Ramos (cell line): ENCODE data around the gene COX7A1.

Source experiments
- in situ Hi-C: fragments of 300-500 bp; cut with MboI; formaldehyde crosslinking; loops from one replicate; pipeline ENCODE4 v1.14.3; 2022; ENCODE audit warnings: low sequenced_read_pairs; ENCODE audit not compliant: unreplicated experiment

Gene COX7A1

DNA sequence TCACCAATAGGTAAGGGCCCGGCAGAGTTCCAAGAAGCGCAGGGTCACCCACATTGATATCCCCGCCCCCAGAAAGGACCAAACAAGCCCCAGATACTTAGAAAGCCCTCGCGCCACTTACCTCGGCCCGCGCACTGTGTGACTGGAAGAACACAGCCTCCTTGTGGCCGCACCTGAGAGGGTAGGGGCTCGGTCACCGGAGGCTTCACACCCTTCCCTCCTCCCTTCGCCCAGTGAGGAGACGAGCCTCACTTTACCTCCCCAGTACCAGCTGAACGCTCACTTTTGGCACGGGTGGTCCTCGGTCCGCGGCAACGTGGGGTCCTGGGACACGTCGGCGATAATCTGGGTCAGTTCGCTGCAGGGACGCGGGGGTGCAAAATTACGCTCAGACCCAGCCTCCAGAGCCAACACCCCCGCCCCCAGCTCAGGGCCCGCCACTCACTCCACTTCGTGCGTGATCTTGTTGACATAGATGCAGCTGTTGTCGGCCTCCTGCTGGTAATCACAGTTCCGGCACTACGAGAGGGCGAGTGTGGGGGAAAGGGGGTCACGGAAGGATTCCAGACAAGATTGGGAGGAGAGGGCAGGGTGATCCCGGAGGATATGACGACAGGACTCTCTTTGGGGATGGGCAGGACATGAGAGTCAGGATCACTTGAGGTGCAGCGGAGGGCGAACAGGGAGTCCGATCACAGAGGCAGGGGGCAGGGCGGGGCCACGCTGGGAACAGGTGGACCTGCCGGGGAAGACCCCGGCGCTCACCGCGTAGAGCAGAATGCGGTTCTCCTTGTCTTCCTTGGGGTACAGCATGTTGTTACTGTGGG lies 38.1 kb downstream of the COX7A1 start:
- in situ Hi-C loops, result no loop called here

DNA sequence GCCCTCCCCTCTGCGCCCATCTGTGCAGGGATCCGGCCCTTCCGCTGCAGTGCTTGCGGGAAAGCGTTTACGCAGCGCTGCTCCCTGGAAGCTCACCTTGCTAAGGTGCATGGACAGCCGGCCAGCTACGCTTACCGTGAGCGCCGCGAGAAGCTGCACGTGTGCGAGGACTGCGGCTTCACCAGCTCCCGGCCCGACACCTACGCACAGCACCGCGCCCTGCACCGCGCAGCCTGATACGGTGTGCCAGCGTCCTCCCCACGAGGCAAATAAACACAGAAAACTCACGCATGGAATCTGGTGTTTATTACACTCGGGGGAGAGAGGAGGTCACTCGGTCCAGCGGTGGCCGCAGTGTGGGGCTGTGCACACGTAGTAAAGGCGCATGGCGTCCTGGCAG lies 38.8 kb downstream of the COX7A1 start:
- in situ Hi-C loops, result no loop called here

DNA sequence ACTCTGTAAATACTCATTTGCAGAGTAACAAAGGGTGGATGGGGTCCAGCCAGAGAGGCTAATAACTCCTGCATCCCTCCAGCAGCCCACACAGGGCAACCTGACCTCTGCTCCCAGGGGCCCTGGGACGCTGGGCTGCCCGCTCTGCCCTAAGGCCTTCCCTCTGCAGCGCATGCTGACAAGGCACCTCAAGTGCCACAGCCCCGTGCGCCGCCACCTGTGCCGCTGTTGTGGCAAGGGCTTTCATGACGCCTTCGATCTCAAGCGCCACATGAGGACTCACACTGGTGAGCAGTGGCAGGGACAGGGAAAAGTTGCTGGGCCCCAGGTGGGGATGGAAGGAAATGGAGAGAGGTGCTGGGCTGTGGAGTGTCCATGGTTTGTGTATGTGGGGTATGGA lies 39.6 kb downstream of the COX7A1 start:
- in situ Hi-C loops, result no loop called here

DNA sequence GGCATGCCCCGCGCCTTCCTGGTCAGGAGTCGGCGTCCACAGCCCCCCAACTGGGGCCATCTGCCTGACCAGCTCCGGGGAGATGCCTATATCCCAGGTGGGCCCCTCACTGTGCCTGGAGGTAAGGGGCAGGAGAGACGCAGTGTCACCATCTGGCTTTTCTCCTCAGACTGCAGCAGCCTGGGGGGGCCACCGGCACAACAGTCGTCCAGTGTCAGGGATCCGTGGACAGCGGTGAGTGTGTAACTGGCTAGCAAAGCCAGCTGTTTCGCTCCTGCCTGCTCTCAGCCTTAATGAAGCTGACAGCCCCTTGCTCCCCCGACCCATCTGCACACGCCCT lies 41.1 kb downstream of the COX7A1 start:
- in situ Hi-C loops, result no loop called here

DNA sequence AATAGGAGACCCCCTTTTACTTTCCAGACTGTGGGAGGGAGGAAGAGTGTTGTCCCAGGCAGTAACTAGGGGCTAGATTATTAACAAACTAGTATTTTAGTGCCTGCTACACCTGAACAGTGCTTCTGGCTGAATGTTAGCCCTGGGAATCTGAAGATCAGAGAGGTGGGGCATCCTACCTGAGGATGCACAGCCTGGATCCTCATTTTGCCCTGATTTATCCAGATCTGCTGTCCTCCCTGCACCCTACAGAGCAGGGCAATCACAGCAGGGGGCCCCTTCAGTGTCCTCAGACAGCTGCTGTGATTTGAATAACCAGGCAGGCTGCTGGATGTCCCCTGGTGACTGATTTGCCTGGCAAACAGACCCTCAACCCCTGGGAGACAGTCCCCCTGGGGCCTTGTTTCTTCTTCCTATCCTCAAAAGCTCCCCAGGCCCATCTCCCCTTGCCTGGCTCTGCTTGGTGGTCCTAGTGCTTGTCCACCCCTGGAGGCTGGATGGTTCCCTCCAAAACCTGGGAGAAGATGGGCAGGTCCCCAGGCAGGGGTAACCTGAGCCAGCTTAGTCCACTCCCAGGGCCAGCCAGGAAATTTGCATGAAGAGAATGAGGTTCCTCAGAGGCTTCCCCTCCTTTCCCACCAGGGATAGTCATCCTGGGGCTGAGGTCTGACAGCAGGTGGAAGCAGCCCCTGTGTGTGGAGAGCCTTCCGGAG lies 41.6 kb downstream of the COX7A1 start, which contains the start of gene OVOL3:
OVOL3 (plus strand) TSS at position 657 of the 713 bp plus-strand sequence. CDS start 60 bp downstream, outside the sequence.
- in situ Hi-C loops, result no loop called here

DNA sequence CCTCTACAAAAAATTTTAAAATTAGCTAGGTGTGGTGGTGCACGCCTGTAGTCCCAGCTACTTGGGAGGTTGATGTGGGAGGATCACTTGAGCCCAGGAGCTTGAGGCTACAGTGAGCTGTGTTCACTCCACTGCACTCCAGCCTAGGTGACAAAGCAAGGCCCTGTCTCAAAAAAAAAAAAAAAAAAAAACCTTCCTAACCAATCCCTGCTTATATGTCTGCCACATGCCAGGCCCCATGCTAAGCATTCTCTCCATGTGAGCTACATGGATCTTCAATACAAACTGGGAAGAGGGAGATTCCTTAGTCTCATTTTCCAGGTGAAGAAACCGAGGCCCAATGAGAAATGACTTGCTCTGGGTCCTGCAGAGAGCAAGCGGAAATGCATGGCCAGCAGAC lies 43.6 kb downstream of the COX7A1 start:
- in situ Hi-C loops, result no loop called here

DNA sequence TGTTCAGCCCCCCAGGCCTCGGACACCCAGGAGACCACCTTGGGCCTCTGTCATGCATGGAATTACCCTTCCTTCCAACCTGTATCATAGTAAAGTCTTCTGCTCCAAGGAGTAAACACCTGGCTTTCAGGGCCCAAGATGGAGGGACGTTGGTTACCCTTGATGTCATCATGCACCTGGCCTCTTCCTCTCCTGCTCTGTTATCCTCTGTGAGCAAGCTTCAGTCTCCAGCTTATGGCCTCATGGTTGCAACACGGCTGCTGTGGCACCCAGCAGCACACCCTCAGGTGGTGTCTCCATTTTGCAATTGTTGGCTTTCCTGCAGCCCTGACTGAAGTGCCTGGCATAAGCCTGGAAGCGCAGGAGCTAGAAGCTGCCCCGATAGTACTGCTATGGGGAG lies 45.3 kb downstream of the COX7A1 start:
- in situ Hi-C loops, result no loop called here

DNA sequence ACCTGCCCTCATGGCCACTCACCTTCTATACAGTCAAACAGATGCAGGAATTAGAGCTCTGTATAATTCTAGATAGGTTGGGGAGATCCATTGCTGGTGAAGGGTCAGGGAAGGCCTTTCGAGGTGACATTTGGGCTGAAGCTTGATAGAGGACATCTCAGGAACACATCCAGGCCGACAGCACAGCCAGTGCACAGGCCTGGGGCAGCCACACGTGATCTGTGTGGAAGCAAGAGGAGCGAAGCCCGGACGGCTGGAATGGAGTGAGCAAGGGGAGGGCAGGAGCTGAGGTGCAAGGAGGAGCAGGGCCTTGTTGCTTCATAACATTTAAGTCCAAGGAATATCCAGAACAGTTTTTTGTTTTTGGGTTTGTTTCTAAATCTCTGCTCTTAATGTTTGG lies 45.8 kb downstream of the COX7A1 start:
- in situ Hi-C loops, result no loop called here

DNA sequence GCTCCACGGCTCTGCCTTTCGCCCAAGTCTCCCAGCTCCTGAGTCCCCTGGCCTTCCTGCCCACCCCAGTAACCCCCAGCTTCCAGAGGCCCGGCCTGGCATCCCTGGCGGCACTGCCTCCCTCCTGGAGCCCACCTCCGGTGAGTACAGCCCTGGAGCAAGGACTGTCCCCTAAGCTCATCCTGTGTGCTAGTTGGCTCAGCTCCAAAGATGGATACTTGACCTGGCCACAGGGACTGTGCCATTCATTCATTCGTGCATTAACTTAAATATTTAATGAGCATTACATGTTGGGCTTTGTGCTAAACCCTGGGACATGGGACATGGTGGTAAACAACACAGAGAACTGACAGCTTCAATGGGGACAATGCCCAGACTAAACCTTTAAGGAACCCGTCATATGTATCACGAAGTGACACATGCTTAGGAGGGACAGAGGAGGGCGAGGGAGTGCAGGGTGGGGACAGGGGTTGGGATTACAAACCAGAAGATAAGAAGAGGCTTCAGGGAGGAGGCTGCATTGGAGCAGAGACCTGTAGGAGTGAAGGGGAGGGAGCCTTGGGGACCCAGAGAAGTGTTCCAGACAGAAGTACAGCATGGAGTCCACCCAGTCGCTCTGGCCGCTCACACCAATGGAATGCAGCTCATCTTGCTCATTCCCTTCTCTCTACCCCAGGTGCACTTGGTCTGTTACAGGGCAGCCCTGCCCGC lies 48.2 kb downstream of the COX7A1 start:
- in situ Hi-C loops, result no loop called here

DNA sequence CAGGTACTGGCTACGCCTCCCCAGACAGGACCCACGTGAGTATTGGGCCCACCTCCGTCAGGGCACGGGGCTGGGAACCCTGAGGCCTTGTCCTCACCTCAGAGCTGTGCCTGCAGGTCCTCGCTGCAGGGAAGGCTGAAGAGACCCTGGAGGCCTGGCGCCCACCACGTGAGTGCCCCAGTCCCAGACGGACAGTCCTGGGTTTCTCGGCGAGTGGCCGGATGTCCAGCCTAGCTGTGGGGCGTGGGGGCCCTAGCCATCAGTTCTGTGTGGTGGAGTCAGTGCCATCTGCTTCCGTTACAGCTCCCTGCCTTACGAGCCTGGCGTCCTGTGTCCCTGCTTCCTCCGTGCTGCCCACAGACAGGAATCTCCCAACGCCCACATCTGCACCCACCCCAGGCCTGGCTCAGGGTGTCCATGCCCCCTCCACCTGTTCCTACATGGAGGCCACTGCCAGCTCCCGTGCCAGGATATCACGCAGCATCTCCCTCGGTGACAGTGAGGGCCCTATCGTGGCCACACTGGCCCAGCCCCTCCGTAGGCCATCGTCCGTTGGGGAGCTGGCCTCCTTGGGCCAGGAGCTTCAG lies 49.1 kb downstream of the COX7A1 start:
- in situ Hi-C loops, result no loop called here

DNA sequence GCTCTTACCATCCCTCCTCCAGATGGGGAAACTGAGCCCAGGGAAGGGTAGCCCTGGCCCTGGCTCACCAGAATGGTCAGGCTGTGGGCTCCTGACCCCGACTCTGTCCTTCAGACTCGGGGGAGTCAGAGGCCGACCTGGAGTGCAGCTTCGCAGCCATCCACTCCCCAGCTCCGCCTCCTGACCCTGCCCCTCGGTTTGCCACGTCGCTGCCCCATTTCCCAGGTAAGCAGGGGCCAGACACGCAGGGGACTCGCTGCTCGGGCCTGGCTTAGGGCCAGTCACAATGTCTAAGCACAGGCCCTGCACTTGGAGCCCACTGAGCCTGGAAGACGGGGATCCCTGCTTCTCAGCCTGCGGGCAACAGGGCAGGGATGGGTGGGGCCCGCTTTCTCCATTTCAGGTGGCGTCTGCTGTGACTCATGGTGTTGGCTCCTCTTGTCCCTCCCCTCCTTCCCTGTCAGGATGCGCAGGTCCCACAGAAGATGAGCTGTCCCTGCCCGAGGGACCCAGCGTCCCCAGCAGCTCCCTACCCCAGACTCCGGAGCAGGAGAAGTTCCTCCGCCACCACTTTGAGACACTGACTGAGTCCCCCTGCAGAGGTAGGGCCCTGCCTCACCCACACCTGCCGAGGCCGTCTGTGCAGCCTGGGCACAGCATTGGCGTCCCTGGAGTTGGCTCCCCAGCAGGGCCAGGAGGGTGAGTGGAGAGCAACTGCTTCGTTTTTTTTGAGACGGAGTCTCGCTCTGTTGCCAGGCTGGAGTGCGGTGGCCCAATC lies 50.5 kb downstream of the COX7A1 start:
- in situ Hi-C loops, result no loop called here
